ENCODE results near the gene KIN.
"Not testable (repeated sequence)": the region's sequence is repeated elsewhere in the genome, so short reads cannot be mapped to it uniquely, and the experiment has no call there.

The KIN gene

GRCh38 chr10:7787857-7788638 lies at the start of gene KIN, which contains the start of gene ATP5F1C:
TSS of gene KIN (minus strand) at chr10:7787993. CDS start at chr10:7787933, 60 bp downstream.
TSS of gene ATP5F1C (plus strand) at chr10:7788177. CDS start at chr10:7788208, 31 bp downstream.
- peak; percentile 97 to 98 for DNase-seq

DNA sequence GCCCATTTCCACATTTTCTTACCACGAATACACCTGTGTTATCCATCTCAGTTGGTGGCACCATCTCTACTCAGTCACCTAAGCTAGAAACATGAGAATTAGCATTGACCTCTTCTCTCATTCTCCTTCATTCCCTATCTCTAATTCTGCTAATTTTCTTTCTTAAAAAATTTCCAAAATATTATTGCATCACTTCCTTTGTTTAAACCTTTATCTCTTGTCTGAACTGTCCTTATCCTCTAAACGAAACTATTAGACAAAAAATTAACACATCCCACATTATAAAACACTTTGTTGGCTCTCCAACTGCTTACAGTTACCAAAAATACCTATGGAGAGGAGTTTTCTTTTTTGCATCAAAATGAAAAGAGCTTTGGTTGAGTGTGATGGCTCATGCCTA lies 48.8 kb upstream of the KIN start:
- DNase-seq: no peak

- DNase-seq: no peak
Observed at GRCh38 chr10:7834262-7834661, 46.5 kb upstream of the KIN start.

GRCh38 chr10:7833210-7833609 lies 45.4 kb upstream of the KIN start:
- DNase-seq: no peak

- no peak for DNase-seq
Observed at GRCh38 chr10:7832060-7832459, 44.3 kb upstream of the KIN start.

GRCh38 chr10:7829289-7829834 lies 41.6 kb upstream of the KIN start:
- DNase-seq: no peak

GRCh38 chr10:7826971-7827370 lies 39.2 kb upstream of the KIN start:
- no peak for DNase-seq

DNA sequence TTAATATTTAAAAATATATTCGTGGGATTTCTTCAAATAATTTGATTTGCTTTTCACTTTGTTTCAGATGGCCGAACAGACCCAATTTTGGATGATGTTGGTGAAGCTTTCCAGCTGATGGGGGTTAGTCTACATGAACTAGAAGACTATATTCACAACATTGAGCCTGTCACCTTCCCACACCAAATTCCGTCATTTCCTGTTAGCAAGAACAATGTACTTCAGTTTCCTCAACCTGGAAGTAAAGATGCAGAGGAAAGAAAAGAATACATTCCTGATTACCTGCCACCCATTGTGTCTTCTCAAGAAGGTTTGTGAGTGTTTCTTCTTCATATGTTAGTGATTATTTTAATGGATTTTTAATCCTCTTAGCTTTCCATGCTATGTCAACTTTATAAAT lies 36.5 kb upstream of the KIN start:
- no peak for DNase-seq

DNA sequence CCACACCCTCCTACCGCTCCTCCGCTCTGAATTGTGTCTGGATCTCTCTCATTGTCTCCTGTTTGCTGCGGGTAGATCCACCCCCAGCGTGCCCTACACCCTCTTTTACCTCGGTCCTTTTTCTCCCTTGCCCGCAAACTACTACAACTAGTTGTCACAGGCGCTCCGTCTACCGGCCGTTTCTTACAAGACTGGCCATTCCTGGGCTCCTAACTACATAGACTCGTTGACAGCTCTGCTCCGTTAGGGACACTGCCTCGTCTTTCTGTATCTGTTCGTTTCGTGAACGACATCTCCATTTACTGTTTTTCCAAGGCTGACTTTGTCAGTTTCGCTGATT lies 31.3 kb upstream of the KIN start:
- peak; percentile 30 to 47 for DNase-seq

GRCh38 chr10:7818295-7819120 lies 30.7 kb upstream of the KIN start, which contains the start of gene TAF3:
TSS of gene TAF3 (plus strand) at chr10:7818505. CDS start at chr10:7818710, 205 bp downstream.
- DNase-seq: peak; percentile 94 to 96

- no peak for DNase-seq
Observed at GRCh38 chr10:7817984-7818294, 30.1 kb upstream of the KIN start.

DNA sequence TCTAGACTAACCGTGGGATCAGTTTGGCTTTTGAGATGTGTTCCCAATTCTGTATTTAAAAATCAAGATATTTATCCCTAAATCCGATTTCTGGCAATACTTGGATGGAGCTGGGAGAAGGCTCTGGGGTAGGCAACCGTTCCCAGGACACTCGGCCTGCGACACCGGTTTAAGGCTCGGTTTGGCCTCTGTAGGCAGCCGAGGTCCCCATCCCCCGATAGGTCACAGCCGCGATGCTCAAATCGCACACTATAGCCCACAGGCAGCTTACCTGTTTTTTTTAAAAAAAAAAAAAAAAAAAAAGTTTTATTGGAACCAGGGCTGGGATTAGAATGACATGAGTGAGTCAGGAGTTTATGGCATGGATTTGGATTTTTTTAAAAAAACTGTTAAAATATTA lies 29.8 kb upstream of the KIN start:
- DNase-seq: no peak

DNA sequence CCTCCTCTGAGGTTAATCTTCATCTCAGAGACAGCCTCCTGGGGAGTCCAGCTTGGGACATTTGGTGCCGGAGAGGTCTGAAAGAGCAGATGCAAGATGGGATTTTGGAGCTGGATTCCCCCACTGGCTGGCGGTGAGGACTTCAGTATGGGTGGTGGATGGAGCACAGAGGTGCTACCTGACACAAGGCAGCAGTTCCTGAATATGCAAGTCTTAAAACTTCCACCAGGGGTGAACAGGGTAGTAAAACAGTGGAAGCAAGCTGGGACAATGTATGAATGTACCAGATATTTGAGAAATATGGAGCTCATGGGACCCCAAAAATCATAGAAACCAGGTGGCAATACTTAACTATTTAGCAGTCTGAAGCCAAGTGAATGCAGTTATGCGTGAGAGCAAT lies 25.7 kb upstream of the KIN start:
- no peak for DNase-seq

GRCh38 chr10:7811743-7812142 lies 23.9 kb upstream of the KIN start:
- DNase-seq: not testable (repeated sequence)

- no peak for DNase-seq
Observed at GRCh38 chr10:7811000-7811399, 23.2 kb upstream of the KIN start.

GRCh38 chr10:7810443-7810842 lies 22.6 kb upstream of the KIN start:
- DNase-seq: no peak

- no peak for DNase-seq
Observed at GRCh38 chr10:7808686-7809267, 21.0 kb upstream of the KIN start.

DNA sequence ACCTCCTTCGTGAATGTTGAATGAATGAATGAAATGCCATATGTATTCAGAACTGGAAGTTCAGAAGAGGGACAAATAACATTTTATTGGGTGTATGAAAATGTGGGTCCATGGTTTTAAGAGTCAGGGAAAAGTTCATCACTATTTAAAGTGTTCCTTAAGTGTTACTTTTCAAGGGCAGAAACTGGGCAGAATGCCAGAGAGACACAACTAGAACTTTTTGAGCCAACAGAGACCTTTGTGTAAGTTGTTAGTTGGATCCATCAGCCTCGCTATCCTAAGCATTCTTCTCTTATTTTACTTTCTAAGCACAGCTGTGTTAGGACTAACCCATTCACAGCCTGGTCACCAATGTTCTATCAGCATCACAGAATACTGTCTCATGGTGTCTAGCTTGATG lies 16.9 kb upstream of the KIN start:
- DNase-seq: no peak

DNA sequence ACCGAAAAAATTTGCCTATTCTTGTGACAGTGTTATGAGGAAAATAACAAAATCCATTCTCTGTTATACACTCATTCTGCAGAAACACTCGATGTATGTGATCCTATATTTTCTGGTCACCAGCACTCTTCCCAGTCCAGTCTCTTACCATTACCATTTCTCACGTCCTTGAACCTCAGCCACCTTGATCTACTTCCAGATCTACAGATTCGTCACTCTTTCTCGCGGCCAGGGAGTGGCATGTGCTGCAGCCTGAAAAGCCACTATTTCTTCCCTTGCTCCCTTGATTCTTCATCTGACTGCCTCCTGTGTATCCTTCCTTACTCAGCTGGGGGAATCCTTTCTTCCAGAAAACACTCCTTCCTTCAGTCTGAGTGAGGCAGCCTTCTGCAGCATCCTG lies 16.4 kb upstream of the KIN start:
- DNase-seq: no peak

DNA sequence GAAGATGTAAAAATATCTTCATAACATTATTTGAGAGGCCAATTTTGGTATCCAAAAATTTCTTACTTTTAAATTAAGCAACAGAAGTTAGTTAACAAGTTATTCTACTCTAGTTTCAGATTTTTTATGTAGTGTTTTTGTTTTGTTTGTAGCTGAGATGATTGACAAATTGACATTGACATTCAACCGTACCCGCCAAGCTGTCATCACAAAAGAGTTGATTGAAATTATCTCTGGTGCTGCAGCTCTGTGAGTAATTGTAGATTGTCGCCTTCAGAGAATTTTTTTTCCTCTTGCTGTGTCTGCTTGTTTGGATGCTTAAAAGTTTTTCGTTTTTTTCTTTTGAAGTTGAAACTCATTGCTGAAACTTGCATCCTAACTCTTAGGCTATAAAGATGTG lies 14.8 kb upstream of the KIN start:
- no peak for DNase-seq

DNA sequence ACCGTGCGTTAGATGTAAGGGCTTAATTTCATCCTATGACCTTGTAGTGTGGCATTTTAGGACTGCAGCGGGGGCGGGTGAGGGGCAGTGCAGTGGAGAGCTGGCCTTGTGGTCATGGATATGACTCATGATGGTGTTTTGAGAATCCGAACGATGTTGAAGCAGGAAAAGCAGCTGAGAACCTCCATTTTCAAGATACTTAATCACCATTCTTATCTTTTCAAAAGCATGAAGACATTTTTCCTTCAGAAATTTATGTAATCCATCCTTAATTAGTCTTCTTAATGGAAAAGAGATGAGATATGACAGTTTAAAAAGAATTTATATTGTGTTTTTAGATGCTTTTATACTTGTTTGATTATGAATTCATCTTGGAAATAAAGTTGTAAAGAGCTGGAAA lies 9.8 kb upstream of the KIN start:
- peak in 1 of 2 experiments; percentile 26 for DNase-seq

GRCh38 chr10:7795605-7796004 lies 7.8 kb upstream of the KIN start:
- no peak for DNase-seq

DNA sequence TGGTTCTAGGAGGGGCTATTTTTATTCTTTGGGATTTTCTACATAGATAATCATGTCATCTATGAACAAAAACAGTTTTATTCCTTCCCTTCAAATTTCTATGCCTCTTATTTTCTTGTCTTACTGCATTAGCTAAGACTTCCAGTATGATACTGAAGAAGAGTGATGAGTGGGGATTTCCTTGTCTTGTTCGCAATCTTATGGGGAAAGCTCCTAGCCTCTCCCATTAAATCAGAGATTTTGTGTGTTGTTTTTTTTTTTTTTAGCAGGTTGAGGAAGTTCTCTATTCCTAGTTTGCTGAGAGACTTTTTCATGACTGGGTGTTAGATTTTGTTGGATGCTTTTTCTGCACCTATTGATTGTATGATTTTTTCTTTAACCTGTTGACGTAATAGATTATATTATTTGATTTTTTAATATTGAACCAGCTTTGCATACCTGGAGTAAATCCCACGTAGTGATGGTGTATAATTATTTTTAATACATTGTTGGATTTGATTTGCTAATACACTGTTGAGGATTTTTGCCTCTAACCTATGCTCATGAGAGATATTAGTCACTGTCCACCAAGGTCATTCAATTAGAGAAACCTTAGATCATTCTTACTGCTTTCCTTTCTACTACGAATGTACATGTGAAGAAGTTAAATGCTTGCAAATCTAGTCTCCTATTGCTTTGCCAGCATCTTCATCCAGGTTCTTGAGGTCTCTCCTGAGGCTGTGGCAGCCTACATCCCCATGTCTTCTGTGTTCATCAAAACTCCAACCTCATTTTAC lies 6.6 kb upstream of the KIN start:
- DNase-seq: no peak

Data from activated CD4-positive, alpha-beta T cell treated with anti-CD3 and anti-CD28 coated beads, Interleukin-2, amount 50 U/mL, for 48 hours (primary cell).